HG02763 (cell line): Measurements from ENCODE around the gene CDC42BPG.
A peak's percentile ranks its signal among the peaks of the same experiment; 100 is the strongest.

ENCODE experiments used
- ATAC-seq: cut with Tn5 transposase; IDR thresholded peaks from one replicate; pipeline ENCODE4 v1.9.1; 2021; ENCODE audit warnings: mild to moderate bottlenecking, moderate library complexity; ENCODE audit not compliant: unreplicated experiment

CDC42BPG gene

DNA sequence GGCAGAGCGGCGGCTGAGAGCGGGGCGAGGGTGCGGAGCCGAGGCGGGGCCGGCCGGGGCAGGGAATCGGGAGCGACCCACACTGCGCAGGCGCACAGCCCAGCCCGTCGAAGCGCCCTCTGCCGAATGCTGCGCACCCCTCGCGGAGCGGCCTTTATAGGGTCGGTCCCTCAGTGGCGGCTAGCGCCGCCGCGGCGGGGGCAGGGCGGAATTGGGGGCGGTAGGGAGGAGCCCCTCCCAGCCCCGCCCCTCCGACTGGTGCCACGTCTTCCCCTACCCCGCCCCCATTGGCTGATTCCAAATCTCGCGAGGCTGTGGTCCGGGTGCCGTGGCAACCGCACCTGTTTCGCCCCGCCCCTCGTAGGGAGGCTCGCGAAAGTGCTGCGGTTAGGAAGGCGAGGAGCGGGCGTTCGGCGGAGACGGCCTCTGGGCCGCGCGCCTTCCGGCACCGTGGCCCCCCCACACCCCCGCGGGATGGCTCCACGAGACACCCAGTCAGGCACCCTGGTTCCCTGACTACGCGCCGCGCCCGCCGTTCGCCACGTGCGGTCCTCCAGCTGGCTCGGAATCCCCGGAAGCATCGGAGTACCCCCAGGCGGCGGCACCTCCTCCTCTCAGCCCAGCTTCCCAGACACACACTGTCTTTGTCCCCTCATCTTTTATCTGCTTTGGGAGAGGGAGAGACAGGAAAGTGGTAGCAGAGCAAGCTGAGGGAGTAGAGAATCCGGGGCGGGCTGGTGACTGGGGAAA, 34.2 kb upstream of the CDC42BPG start, which contains the start of gene EHD1:
EHD1 (minus strand) TSS at position 128 of the 750 bp plus-strand sequence. CDS start 157 bp downstream, outside the sequence.
- peak; percentile 76 for ATAC-seq

- no peak for ATAC-seq
Measured at GRCh38 chr11:64878223-64878493, 33.7 kb upstream of the CDC42BPG start.

GRCh38 chr11:64877390-64878222, 33.2 kb upstream of the CDC42BPG start:
- no peak for ATAC-seq

DNA sequence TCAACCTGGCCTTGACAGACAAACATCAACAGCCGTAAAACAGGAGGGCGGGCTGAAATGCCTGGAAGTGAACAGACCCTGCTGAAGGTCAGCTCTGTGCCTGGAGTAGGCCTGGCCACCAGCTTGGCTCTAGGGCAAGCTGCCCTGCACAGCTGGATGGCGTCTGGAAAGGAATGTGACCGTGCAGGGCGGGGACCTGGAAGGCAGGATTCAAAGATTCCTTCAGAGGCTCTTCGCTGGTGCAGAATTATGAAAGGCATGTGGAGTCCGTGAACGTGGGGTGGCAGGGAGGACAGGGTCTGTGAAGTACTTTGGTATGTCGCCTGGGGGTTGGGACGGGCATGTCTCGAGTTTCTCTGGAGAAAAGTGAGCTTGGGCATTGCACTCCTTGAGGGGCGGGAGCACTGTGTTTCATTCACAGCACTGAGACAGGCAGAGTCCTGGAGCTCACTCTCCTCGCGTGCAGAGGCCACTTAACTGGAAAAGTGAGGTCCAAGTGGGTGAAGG, 32.4 kb upstream of the CDC42BPG start:
- ATAC-seq: no peak

DNA sequence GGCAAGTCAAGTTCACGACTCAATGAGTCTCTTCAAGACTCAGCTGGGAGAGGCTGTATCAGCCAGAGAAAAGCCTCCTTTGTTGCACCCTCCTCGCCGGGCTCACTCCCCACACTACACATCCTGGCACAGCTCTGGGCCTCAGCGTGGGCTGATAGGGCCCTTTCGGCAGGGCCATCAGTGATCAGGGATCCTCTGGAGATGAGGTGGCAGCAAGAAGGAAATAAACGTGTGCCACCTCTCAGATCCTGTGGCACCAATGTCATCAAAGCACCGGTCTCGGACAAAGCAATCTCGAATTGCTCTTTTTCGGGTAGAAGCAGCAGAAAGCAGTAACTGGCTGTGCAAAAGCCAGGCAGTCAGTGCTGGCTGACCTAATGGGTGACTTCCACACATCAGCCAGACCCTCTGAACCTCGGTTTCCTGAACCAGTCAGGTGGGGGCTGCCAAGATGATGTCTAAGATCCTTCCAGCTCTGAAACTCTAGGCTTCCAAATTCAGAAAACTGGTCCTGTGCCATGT, 31.8 kb upstream of the CDC42BPG start:
- no peak for ATAC-seq

DNA sequence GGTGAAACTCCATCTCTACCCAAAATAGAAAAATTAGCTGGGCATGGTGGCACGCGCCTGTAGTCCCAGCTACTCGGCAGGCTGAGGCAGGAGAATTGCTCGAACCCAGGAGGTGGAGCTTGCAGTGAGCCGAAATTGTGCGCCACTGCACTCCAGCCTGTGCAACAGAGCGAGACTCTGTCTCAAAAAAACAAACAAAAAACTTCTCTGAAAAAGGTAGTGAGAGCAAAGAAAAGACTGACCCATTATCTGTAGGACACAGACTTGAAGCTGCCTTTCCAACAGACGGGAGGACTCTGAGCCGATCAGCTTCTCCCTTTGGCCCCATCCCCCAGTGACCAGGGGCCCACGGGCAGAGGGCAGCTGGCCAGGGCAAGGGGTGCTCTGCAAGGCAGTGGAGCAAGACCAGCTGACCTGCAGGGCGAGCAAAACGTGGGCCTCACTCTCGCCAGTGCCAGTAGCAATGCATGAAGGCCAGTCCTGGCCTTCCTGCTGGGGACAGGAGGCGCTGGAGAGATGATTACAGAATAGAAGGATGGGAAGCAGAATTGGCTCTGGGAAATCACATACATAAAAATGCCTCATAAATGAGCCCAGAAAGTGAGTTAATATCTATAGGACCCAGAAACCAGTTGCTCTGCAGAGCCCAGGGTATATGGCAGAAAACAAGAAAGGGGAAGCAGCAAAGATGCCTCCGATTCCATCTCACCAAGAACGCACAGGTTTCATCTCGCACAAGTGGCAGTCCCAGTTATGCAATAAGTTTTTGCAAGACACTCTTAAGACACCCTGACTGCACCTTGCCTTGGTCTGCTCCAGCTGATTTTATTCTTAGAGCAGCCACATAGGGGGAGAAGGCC, 31.1 kb upstream of the CDC42BPG start:
- no peak for ATAC-seq

- ATAC-seq: no peak
Measured at GRCh38 chr11:64874308-64875240, 30.1 kb upstream of the CDC42BPG start.

DNA sequence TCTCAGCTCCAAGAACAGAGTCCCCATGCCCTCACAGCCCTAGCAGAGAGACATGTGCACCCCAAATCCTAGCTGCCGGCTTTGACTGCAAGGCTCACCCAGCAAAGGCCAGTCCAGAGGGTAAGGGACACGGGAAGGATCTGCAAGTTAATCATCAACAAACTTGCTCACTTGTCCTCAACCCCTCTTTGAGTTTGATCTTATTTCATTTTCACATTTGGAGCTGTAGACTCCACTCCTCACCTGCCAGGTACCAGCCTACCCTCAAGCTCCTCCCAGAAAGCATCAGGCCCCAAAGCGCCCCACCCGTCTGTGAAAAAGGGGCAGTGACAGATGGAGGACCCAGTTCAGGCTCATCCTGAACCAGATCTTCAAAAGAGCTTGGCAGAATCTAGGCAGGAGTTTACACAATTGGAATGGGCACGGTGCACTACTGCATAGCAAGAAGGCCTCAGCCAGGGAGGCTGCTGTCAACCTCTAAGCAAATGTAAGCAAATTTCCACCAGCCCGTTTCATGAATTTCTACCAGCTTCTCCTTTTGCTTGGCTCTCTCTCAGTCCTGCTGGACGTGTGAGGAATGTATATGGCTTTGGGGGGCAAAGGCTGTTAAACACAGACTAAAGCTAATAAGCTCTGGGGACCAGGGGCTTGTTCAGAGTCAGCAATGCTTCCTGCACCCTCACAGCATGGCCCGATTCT, 28.5 kb upstream of the CDC42BPG start:
- ATAC-seq: no peak

DNA sequence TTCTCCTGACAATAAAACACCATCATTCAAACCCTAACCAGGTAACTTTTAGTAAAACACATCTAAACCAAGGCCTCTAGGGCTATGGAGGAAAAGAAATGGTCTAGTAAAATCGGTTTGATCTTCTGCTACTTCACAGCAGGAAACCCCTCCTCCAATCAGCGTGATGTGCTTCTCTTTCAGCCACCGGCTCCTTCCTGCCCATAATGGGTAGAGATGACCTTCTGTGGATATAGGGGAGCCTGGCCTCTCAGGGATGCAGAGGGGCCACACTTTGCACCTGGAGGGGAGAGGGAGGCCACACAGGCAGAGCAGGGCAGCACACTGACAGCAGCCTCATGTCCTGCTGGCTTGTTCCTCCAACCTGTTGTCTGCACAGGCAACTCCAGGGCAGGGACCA, 27.0 kb upstream of the CDC42BPG start:
- no peak for ATAC-seq

DNA sequence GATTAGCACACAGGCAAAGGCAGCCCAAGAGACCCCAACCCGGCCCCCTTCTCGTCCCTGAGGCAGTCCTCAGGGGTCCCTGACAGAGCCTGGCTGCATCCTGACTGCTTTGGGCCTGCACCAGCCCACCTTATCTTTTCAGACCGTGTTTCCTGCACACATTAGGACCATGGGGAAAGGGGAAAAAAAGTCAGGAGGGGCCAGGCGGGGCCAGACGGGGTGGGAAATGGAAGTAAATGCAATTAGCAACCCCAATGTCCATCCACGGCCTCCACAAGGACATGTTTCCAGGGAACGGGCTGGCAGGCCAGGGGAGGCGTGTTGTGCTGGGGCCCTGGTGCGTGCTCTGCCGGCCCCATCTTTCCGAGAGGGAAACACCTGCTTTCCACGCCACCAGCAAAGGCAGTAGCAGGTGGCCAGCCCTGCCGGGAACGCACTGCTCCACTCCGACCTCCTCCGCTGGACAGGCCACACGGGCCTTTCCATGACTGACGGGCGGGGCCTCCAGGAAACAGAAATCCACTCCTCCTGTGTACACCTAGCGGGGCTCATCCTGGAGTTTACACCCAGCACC, 26.5 kb upstream of the CDC42BPG start:
- ATAC-seq: no peak

- ATAC-seq: no peak
Measured at GRCh38 chr11:64870176-64870892, 25.9 kb upstream of the CDC42BPG start.

DNA sequence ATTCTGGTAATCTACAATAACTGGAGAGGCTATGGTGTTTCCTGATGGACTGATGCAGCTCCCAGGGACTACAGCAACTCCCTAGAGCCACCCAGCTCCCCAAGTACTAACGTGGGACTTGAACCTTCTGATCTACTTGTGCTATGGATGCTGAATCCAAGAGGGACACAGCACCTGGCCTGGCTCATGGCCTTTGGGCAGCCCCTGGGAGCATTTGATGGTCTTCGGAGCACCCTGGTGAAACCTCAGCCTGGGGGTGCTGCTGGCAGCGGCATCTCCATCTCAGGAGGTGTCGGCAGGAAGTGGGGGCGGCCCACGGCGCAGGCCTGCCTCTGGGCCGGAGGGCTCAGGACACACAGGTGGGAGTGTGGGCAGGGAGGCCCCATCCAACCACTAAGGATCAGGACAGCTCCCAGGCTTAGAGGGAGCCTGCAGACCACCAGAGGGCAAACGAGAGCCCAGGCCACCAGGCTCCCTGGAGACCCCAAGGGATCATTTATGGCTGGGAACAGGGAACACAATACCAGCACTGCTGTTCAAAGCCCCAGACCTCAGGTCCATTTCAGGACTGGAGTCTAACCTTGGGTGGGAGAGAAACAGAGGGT, 25.2 kb upstream of the CDC42BPG start:
- no peak for ATAC-seq

DNA sequence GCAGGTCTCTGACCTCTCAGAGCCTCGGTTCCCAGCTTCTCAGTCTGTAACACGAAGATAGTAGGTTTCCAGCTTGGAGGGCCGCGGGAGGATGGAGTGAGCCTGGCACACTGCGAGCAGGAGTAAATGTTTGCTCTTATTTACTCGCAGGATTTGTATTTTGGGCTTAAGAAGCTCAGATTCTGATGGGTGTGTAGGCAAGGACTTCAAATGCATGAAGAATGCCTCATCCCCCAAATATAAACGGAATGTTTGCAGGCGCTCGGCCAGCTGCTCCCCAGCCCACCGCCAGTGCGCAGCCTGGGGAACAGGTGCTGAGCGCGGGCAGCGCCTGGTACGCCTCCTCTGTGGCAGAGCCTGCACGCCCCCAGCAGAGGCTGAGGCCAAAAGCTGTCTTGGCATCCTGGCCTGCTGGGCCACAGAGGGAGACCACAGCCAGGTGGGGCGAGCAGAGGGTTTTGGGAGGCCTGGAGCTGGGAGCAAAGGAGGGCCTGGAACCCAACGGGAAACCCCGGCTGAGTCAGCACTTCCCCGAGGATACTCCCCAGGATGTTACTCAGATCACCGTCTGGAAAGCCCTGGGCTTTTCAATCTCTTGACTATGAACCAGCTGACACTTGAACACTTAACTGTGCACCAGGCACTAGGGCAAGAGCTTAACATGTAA, 24.6 kb upstream of the CDC42BPG start:
- ATAC-seq: no peak

DNA sequence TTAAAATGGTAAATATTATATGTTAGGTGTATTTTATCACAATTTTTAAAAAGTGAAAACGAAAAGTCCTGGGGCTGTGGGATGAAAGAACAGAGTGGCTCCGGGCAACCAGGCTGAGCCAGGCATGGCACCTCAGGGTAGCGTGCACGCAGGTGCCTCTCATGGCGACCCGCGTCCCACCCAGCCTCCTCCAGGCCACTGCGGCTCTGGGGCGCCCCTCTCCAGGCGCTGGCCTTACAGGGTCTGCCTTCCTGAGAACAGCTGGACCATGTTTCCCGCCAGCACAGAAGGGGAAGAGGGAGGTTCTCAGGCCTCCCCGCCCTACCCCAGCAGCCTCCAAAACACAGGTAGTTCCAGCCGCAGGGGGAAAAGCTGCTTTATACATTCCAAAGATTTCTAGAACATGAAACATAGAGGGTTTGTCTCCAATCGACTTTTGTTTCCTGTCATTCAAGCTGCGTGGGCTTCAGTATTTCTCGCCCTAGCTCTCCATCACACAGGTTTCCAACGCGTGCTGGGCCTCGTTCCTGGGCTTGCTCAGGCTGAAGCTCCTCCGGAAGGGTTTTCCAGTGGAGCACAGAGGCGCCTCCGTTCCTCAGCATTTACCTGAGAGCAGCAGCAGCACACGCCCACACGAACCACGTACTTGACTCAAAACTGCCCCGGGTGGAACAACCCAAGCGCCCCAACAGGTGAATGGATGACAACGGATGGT, 23.5 kb upstream of the CDC42BPG start:
- ATAC-seq: no peak

GRCh38 chr11:64866173-64866491, 21.7 kb upstream of the CDC42BPG start:
- no peak for ATAC-seq

GRCh38 chr11:64865286-64866172, 21.1 kb upstream of the CDC42BPG start:
- no peak for ATAC-seq
